Testis (tissue), 3 donors: ENCODE results near the gene ING5. TPM values are rescaled to one million over a fixed set of nuclear protein-coding genes. Genes with fewer than 3 reads are reported as not detected.

Experiments
- DNase-seq: peaks from one replicate; pipeline ENCODE4 v3.0.0-alpha.2; 2019
- H3K27ac ChIP-seq, 2 donors: fragments of 200-600 bp; sonication (generic); one replicate each; pipeline ENCODE4 v1.5.1; 2019
- H3K27me3 ChIP-seq: fragments of 200-600 bp; sonication (generic); one replicate; pipeline ENCODE4 v1.5.1; 2019
- H3K36me3 ChIP-seq: fragments of 200-600 bp; sonication (generic); one replicate; pipeline ENCODE4 v1.5.1; 2017; ENCODE audit warnings: low read depth; ENCODE audit errors: missing control alignments
- H3K4me1 ChIP-seq: fragments of 200-600 bp; sonication (generic); one replicate; pipeline ENCODE4 v1.5.1; 2019
- H3K4me3 ChIP-seq, 2 donors: fragments of 200-600 bp; sonication (generic); one replicate each; pipeline ENCODE4 v1.5.1; 2017 to 2019
- H3K9me3 ChIP-seq: fragments of 200-600 bp; sonication (generic); one replicate; pipeline ENCODE4 v1.5.1; 2017
- POLR2A ChIP-seq: fragments of 450-650 bp; IDR thresholded peaks from one replicate; pipeline ENCODE4 v1.6.1; 2017; ENCODE audit warnings: antibody characterized with exemption, mild to moderate bottlenecking, moderate library complexity
- WGBS, 2 donors: methylation state at CpG; one replicate each; pipeline ENCODE4 v1.1.5; 2018; 5-methylcytosine and 5-hydroxymethylcytosine counted together
- intact Hi-C: fragments of 100-400 bp; cut with DNase I; formaldehyde crosslinking; loops from one replicate; pipeline ENCODE4 v1.15.1; 2023; ENCODE audit warnings: low total_unique reads
- polyA plus RNA-seq: library from polyadenylated mRNA; stranded (reverse); fragments of 350-450 nt; fragmentation: Illumina TruSeq; extraction: RNeasy Lipid Tissue Mini Kit (QIAGEN cat#74804); gene quantifications from one replicate; pipeline ENCODE4 v1.2.3, GENCODE V29; 2014; ENCODE audit warnings: low read depth, low replicate concordance; ENCODE audit not compliant: insufficient read depth
- total RNA-seq, 2 donors: library from RNA; depleted of rRNA; stranded (reverse); fragments of >200 nt; gene quantifications; one replicate each; pipeline ENCODE4 v1.2.3, GENCODE V29; 2016
- TF ChIP-seq, protein P1 (sequence below), 3 experiments: fragments of 450-650 bp in 2 of 3; fragments of 200-600 bp in 1 of 3; sonication (generic) in 1 of 3; IDR thresholded peaks; one replicate each; pipeline ENCODE4 v1.5.1; 2016 to 2019; ENCODE audit warnings: antibody characterized with exemption in 3 of 3, mild to moderate bottlenecking in 2 of 3, moderate library complexity in 1 of 3

The ING5 gene
- total and polyA plus RNA-seq, 3 donors from 2014 or later, result 21.5 to 56.9 (median 44.5) TPM

DNA sequence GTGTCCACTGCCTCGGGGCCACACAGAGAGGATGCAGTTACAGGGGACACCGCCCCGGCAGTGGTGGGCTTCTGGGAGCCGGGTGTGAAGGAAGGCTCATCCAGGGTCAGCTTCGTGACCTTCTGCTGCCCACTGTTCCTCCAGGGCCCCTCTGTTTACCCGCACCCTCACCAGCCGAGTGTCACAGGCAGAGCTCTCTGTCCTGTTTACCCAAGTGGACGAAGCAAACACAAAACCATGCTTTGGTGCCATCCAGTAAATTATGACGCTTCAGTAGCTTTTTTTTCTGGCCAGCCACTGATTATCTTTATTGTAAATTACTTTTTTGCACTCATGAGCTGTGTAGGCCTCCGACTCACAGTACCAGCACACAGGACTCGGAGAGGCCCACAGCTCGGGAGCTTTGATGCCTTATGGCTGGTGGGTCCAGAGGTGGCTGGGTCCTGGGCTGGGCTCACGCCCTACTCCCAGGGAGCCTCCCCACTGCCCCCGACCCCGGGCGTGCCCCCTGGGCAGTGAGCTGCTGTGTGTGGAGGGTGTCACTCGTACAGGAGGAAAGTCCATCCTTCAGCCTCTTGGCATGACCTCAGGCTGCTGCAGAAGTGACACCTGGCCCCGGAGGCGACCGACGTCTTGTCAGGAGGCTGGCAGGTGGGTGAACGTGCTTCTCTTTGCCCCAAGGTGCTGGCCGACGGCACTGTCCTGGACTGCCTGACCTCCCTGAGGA is 42.4 kb downstream of the ING5 start:
- intact Hi-C loops, result no loop called here
- WGBS, 2 donors, result 88 to 96% methylated on average over 16 to 24 of the region's 24 CpGs
- no peaks in the 10 kb centered on the region for H3K9me3 ChIP-seq
- H3K4me3 ChIP-seq, result no peak overlapping the region
- H3K36me3 ChIP-seq, result no peaks in the 10 kb centered on the region
- no peak overlapping the region for H3K27ac ChIP-seq
- H3K27me3 ChIP-seq, result no peaks in the 10 kb centered on the region
- no peaks in the 10 kb centered on the region for H3K4me1 ChIP-seq
- no peak for DNase-seq
- TF ChIP-seq, protein P1, sequence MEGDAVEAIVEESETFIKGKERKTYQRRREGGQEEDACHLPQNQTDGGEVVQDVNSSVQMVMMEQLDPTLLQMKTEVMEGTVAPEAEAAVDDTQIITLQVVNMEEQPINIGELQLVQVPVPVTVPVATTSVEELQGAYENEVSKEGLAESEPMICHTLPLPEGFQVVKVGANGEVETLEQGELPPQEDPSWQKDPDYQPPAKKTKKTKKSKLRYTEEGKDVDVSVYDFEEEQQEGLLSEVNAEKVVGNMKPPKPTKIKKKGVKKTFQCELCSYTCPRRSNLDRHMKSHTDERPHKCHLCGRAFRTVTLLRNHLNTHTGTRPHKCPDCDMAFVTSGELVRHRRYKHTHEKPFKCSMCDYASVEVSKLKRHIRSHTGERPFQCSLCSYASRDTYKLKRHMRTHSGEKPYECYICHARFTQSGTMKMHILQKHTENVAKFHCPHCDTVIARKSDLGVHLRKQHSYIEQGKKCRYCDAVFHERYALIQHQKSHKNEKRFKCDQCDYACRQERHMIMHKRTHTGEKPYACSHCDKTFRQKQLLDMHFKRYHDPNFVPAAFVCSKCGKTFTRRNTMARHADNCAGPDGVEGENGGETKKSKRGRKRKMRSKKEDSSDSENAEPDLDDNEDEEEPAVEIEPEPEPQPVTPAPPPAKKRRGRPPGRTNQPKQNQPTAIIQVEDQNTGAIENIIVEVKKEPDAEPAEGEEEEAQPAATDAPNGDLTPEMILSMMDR (IDR thresholded peaks at IDR 0.05), result no peak
- no peak for TF ChIP-seq POLR2A

DNA sequence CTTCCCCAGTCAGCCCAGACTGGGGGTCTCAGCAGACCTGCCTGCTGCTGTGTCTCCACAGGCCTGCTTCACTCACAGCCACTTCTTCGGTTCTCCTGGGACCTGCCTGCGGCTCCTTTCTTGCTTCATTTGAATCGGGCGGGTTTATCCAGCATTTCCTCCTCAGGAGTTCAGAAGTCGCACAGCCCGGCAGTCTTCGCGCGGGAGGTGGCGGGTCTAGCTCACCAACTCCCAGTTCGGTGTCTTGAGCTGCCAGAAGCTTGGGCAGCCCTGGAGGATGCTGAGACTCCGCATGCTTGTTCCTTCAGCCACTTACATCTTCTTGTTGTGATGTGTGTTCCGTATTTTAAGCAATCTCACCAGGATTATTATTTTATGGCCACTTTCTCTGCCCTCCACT is 43.4 kb downstream of the ING5 start:
- peaks cover 3% of the 10 kb centered on the region for H3K4me1 ChIP-seq
- TF ChIP-seq, protein P1 (IDR thresholded peaks at IDR 0.05), result no peak
- no peak for TF ChIP-seq POLR2A
- WGBS, 2 donors, result 96 to 97% methylated on average over 13 of the region's 13 CpGs
- no peak overlapping the region for H3K4me3 ChIP-seq
- intact Hi-C loops, result no loop called here
- H3K9me3 ChIP-seq, result no peaks in the 10 kb centered on the region
- H3K27me3 ChIP-seq, result no peaks in the 10 kb centered on the region
- no peak for DNase-seq
- H3K27ac ChIP-seq, result no peak overlapping the region
- H3K36me3 ChIP-seq, result no peaks in the 10 kb centered on the region

DNA sequence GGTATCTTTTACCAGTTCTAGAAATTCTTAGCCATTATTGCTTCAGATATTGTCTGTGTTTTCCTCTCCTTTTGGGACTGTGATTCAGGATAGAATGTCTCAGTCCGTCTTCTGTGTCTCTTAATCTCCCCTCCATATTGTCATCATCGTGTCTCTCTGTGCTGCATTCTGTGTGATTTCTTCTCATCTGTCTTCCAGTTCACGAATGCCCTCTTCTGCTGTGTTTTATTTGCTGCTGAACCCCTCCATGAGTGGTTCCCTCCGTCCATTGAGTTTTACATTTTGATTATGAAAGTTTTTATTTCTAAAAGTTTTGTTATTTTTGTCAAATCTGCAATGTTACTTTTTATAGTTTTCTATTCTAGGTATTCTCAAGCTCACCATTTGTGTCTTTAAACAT is 44.2 kb downstream of the ING5 start:
- peaks cover 3% of the 10 kb centered on the region for H3K4me1 ChIP-seq
- H3K27ac ChIP-seq, result no peak overlapping the region
- H3K4me3 ChIP-seq, result no peak overlapping the region
- no peaks in the 10 kb centered on the region for H3K27me3 ChIP-seq
- no peak for TF ChIP-seq POLR2A
- TF ChIP-seq, protein P1 (IDR thresholded peaks at IDR 0.05), result no peak
- 94 to 96% methylated on average over 4 of the region's 4 CpGs for WGBS, 2 donors
- H3K36me3 ChIP-seq, result no peaks in the 10 kb centered on the region
- intact Hi-C loops, result no loop called here
- H3K9me3 ChIP-seq, result no peaks in the 10 kb centered on the region
- no peak for DNase-seq

DNA sequence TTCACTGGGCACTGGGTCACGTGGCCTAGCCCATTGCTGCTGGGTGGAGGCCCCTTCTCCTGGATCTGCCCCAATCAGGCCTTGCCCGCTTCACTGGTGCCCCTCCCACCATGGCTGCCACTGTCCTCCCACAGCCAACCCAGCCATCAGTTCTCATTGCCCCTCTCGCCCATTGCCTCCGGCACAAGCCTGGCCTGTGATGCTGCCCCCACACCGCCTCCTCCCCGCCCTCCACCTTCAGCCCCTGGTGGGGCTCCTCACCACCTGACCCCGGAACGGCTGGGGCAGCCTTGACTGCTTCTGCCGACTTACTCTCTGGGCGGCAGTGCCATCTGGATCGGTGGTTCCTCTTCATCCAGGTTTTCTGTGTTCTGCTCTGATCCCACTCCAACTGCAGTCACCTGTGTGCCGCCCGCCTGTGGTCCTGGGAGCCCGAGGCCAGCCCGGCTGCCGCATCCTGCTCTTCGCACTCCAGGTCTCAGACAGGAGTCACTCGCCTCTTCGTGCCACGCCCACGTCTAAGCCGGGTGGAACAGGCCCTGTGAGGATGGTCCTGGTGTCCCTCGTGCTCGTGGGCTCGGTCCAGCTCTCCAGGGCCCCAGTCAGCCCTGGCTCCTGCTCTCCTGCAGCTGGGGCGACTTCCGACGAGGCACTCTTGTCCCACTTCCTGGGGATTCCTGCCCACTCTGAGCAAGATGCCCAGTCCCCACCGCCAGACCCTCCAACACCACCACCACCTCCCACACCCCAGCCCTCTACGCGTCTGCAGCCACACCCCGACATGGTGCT is 46.8 kb downstream of the ING5 start:
- Histone ChIP-seq H3K27ac (no peak overlapping the region), H3K36me3 (no peaks in the 10 kb centered on the region), H3K4me3 (no peak overlapping the region), H3K27me3 (no peaks in the 10 kb centered on the region), H3K4me1 (peaks cover 3% of the 10 kb centered on the region), H3K9me3 (no peaks in the 10 kb centered on the region)
- TF ChIP-seq POLR2A, result no peak
- TF ChIP-seq, protein P1 (IDR thresholded peaks at IDR 0.05), result no peak
- 87 to 95% methylated on average over 26 to 32 of the region's 32 CpGs for WGBS, 2 donors
- no peak for DNase-seq
- intact Hi-C loops, result no loop called here
